Measurements from ENCODE around the gene VPS37D. TPM values are rescaled to one million over a fixed set of nuclear protein-coding genes. Genes with fewer than 3 reads are reported as not detected.
A peak's percentile ranks its signal among the peaks of the same experiment; 100 is the strongest.
"Not testable (repeated sequence)": the region's sequence is repeated elsewhere in the genome, so short reads cannot be mapped to it uniquely, and the experiment has no call there.

The VPS37D gene, protein sequence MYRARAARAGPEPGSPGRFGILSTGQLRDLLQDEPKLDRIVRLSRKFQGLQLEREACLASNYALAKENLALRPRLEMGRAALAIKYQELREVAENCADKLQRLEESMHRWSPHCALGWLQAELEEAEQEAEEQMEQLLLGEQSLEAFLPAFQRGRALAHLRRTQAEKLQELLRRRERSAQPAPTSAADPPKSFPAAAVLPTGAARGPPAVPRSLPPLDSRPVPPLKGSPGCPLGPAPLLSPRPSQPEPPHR
- 4.5 TPM for total RNA-seq
- 1 to 10 TPM; 1.9 to 5.0 (median 3.2) TPM for polyA plus RNA-seq (ENCODE audit: insufficient read depth in 1 of 8, insufficient read length in 8 of 8, low replicate concordance in 1 of 8)
- long read RNA-seq, donor 1 = 0 reads
- long read RNA-seq, donor 2 = 0 reads
- long read RNA-seq, donor 3, partial matches to known transcripts = 0 of 3 reads
- long read RNA-seq, donor 3, other reads (novel, unspliced or antisense) = 0 of 3 reads
- long read RNA-seq, donor 4, partial matches to known transcripts = 0 of 3 reads
- long read RNA-seq, donor 4, other reads (novel, unspliced or antisense) = 0 of 3 reads
- long read RNA-seq, donor 5, partial matches to known transcripts = 0 of 4 reads
- long read RNA-seq, donor 5, other reads (novel, unspliced or antisense) = 0 of 4 reads
- long read RNA-seq, donor 6 = 0 reads
- long read RNA-seq, donor 7 = 0 reads
- long read RNA-seq, donor 8, partial matches to known transcripts = 0 of 2 reads
- long read RNA-seq, donor 8, other reads (novel, unspliced or antisense) = 0 of 2 reads
- long read RNA-seq, donor 9 = 0 reads
- long read RNA-seq, donor 10, partial matches to known transcripts = 0 of 3 reads
- long read RNA-seq, donor 10, other reads (novel, unspliced or antisense) = 0 of 3 reads
- long read RNA-seq, donor 11 = 0 reads

GRCh38 chr7:73667344-73668102 lies at the start of gene VPS37D:
VPS37D (plus strand) TSS chr7:73667831; CDS start chr7:73667959, 128 bp downstream.
- peak; percentile 95 for DNase-seq
- H3K9me3 ChIP-seq (replicated peaks; ENCODE audit: control insufficient read depth, low read depth, low read length) = no peaks in the 10 kb centered on the region
- H3K27ac ChIP-seq (ENCODE audit: low read length) = no peak within 1 kb of the TSS
- 2% methylated on average over 71 of the region's 79 CpGs for WGBS (ENCODE audit: insufficient coverage)
- peaks cover 14% of the 10 kb centered on the region for H3K27me3 ChIP-seq (ENCODE audit: control insufficient read depth, insufficient read depth, low read length)
- peaks cover 19% of the 10 kb centered on the region for H3K4me1 ChIP-seq (ENCODE audit: control insufficient read depth, insufficient read depth, low read length)
- H3K4me3 ChIP-seq (ENCODE audit: low read length) = peak within 1 kb of the TSS; percentile 67
- peaks cover 4% of the 10 kb centered on the region for H3K36me3 ChIP-seq (ENCODE audit: control insufficient read depth, insufficient read depth, low read length)

DNA sequence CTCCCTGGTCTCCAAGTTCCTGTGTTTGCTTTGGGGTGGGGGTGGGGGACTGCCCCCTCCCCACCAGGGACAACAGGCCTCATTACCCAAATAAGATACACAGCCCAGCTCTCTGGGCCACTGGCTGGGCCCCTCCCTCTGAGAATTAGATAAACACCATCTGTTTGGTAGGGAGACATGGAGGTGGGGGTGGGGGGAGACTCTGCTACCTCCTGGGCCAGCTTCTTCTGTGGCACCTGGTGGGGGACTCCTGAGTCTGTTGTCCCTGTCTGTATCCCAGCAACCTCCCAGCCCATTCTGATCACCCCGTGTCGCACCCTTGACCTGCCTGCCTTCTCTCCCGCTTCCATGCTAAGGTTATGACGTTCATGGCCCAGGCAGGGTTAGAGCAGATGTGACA lies 49.1 kb upstream of the VPS37D start:
- no peak overlapping the region for H3K27ac ChIP-seq (ENCODE audit: low read length)
- peaks cover 32% of the 10 kb centered on the region for H3K27me3 ChIP-seq (ENCODE audit: control insufficient read depth, insufficient read depth, low read length)
- H3K4me3 ChIP-seq (ENCODE audit: low read length) = no peak overlapping the region
- H3K4me1 ChIP-seq (ENCODE audit: control insufficient read depth, insufficient read depth, low read length) = peaks cover 11% of the 10 kb centered on the region
- no peaks in the 10 kb centered on the region for H3K9me3 ChIP-seq (replicated peaks; ENCODE audit: control insufficient read depth, low read depth, low read length)
- no peak for DNase-seq
- WGBS (ENCODE audit: insufficient coverage) = 49% methylated on average over 4 of the region's 4 CpGs
- no peaks in the 10 kb centered on the region for H3K36me3 ChIP-seq (ENCODE audit: control insufficient read depth, insufficient read depth, low read length)

DNA sequence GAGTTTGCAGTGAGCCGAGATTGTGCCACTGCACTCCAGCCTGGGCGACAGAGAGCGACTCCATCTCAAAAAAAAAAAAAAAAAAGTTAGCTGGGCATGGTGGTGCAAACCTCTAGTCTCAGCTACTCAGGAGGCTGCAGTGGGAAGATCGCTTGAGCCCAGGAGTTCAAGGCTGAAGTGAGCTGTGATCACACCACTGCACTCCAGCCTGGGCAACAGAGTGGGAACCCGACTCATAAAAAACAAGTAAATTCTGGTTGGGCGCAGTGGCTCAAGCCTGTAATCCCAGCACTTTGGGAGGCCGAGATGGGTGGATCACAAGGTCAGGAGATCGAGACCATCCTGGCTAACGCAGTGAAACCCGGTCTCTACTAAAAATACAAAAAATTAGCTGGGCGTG lies 48.2 kb upstream of the VPS37D start:
- 71% methylated on average over 5 of the region's 11 CpGs for WGBS (ENCODE audit: insufficient coverage)
- Histone ChIP-seq H3K4me1 (ENCODE audit: control insufficient read depth, insufficient read depth, low read length) (peaks cover 19% of the 10 kb centered on the region), H3K27me3 (ENCODE audit: control insufficient read depth, insufficient read depth, low read length) (peaks cover 37% of the 10 kb centered on the region)
- not testable (repeated sequence) for H3K4me3 ChIP-seq (ENCODE audit: low read length); H3K36me3 ChIP-seq (ENCODE audit: control insufficient read depth, insufficient read depth, low read length); H3K27ac ChIP-seq (ENCODE audit: low read length); H3K9me3 ChIP-seq (replicated peaks; ENCODE audit: control insufficient read depth, low read depth, low read length); DNase-seq

DNA sequence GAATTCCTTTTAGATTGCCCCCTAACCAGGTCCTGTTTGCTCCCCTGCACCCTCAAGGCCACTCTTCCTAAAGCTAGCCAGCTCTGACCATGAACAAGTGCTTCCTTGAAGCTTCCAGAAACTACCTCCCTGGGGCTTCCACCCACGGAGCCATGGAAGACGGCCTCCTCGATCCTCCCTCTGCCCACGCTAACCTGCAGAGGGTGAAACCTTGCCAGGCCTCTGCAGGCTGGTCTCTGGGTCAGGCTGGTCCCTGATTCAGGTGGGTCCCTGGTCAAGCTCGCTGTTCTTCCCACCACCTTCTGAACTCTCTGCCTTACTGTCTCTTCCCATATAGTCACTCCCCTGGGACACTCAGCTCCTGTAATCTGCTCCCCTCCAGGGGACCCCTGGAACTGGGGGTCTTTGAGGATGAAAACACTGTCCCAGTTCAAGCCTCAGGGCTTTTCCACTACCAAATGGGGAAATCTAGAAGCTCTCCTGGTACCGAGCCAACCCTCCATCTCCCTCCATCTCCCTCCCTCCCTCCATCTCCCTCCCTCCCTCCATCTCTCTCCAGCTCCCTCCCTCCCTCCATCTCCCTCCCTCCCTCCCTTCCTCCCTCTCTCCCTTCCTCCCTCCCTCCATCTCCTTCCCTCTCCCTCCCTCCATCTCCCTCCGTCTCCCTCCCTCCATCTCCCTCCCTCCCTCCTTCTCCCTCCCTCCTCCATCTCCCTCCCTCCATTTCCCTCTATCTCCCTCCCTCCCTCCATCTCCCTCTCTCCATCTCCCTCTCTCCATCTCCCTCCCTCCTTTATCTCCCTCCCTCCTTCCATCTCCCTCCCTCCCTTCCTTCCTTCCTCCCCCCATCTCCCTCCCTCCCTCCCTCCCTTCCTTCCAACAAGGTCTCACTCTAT lies 46.2 kb upstream of the VPS37D start:
- Histone ChIP-seq H3K4me1 (ENCODE audit: control insufficient read depth, insufficient read depth, low read length) (peaks cover 20% of the 10 kb centered on the region), H3K27me3 (ENCODE audit: control insufficient read depth, insufficient read depth, low read length) (peaks cover 52% of the 10 kb centered on the region), H3K36me3 (ENCODE audit: control insufficient read depth, insufficient read depth, low read length) (no peaks in the 10 kb centered on the region), H3K4me3 (ENCODE audit: low read length) (no peak overlapping the region), H3K27ac (ENCODE audit: low read length) (no peak overlapping the region), H3K9me3 (replicated peaks; ENCODE audit: control insufficient read depth, low read depth, low read length) (no peaks in the 10 kb centered on the region)
- DNase-seq = no peak
- WGBS (ENCODE audit: insufficient coverage) = 29% methylated on average over 6 of the region's 7 CpGs

DNA sequence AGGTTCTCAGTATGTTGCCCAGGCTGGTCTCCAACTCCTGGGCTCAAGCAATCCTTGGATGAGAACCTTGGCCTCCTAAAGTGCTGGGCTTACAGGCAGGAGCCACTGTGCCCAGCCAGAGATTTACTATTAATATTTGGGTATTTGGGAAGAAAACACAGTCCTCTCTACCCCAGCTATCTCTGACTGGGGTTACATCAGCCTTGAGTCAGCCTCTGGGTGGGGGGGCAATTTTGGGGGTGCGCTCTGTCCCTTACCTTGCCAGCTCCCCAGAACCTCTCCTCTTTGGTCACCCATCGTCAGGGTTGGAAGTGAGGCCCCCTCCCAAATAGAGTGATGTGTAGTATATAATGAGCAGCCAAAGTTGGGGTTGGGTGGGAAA lies 45.1 kb upstream of the VPS37D start:
- peaks cover 25% of the 10 kb centered on the region for H3K4me1 ChIP-seq (ENCODE audit: control insufficient read depth, insufficient read depth, low read length)
- WGBS (ENCODE audit: insufficient coverage) = no CpG with 5 or more reads among the region's 2 CpGs
- no peaks in the 10 kb centered on the region for H3K36me3 ChIP-seq (ENCODE audit: control insufficient read depth, insufficient read depth, low read length)
- no peak overlapping the region for H3K4me3 ChIP-seq (ENCODE audit: low read length)
- H3K27ac ChIP-seq (ENCODE audit: low read length) = no peak overlapping the region
- no peak for DNase-seq
- peaks cover 58% of the 10 kb centered on the region for H3K27me3 ChIP-seq (ENCODE audit: control insufficient read depth, insufficient read depth, low read length)
- H3K9me3 ChIP-seq (replicated peaks; ENCODE audit: control insufficient read depth, low read depth, low read length) = no peaks in the 10 kb centered on the region

DNA sequence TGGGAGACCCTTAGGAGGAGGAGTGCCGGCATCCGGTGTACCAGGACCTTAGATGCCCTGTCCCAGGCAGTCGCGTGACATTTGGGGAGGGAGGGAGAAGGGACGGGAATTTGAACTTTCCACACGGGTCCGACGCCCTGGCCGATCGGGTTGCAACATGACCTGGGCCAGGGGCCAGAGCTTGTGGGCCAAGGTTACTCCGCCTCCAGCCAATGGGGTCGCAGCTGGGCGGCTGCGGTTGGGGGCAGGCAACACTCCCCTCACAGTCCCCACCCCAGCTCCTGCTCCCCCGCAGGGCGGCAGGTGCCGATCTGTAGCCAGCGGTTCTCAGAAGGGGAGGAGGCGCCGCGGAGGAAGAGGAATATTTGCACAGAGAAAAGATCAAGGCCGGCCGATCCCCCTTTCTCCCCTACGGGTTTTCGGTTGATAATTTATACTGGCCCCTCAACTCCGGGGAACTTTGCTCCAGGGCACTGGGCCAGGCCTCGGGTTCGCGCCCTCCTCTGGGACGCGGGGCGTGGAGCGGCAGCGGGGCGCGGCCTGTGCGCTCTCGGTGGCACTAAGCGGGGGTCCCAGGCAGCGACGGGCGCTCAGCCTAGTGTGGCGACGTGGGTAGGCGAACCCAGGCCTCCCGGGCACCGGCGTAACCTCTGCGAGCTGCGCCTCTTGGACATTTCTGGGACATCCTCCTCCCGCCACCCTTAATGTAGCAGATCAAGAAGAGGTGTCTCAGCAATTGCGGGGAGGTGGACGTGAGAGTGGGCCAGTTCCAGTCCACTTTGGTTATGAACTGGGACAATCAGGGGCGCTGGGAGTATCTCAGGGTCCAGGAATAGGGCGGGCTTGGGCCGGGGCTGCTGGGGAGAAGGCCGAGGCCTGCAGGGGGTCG lies 44.5 kb upstream of the VPS37D start:
- no peak for DNase-seq
- Histone ChIP-seq H3K27ac (ENCODE audit: low read length) (no peak overlapping the region), H3K4me1 (ENCODE audit: control insufficient read depth, insufficient read depth, low read length) (peaks cover 25% of the 10 kb centered on the region), H3K4me3 (ENCODE audit: low read length) (no peak overlapping the region), H3K9me3 (replicated peaks; ENCODE audit: control insufficient read depth, low read depth, low read length) (no peaks in the 10 kb centered on the region), H3K27me3 (ENCODE audit: control insufficient read depth, insufficient read depth, low read length) (peaks cover 64% of the 10 kb centered on the region), H3K36me3 (ENCODE audit: control insufficient read depth, insufficient read depth, low read length) (no peaks in the 10 kb centered on the region)
- 2% methylated on average over 32 of the region's 58 CpGs for WGBS (ENCODE audit: insufficient coverage)

GRCh38 chr7:73623798-73624668 lies 43.6 kb upstream of the VPS37D start, which contains the start of gene MLXIPL:
MLXIPL (minus strand) TSS chr7:73624522; CDS start chr7:73624492, 30 bp downstream.
- 2% methylated on average over 70 of the region's 80 CpGs for WGBS (ENCODE audit: insufficient coverage)
- peak within 1 kb of the TSS; percentile 27 for H3K4me3 ChIP-seq (ENCODE audit: low read length)
- DNase-seq = peak; percentile 54

DNA sequence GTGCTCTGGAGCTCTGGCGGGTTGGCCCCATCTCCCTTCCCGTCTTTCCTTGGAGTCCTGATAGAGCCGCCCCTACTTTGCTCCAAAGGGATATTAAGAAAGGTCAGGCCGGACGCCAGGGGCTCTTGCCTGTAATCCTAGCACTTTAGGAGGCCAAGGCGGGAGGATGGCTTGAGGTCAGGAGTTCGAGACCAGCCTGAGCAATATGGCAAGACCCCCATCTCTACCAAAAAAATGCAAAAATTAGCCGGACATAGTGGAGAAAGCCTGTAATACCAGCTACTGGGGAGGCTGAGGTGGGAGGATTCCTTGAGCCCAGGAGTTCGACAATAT lies 43.0 kb upstream of the VPS37D start:
- 9% methylated on average over 5 of the region's 9 CpGs for WGBS (ENCODE audit: insufficient coverage)
- Histone ChIP-seq H3K27ac (ENCODE audit: low read length) (no peak overlapping the region), H3K36me3 (ENCODE audit: control insufficient read depth, insufficient read depth, low read length) (no peaks in the 10 kb centered on the region)

More at GRCh38 chr7:73623798-73624668, 43.6 kb upstream of the VPS37D start, which contains the start of gene MLXIPL:
- Histone ChIP-seq H3K9me3 (replicated peaks; ENCODE audit: control insufficient read depth, low read depth, low read length) (no peaks in the 10 kb centered on the region), H3K36me3 (ENCODE audit: control insufficient read depth, insufficient read depth, low read length) (no peaks in the 10 kb centered on the region), H3K27ac (ENCODE audit: low read length) (no peak within 1 kb of the TSS), H3K27me3 (ENCODE audit: control insufficient read depth, insufficient read depth, low read length) (peaks cover 72% of the 10 kb centered on the region), H3K4me1 (ENCODE audit: control insufficient read depth, insufficient read depth, low read length) (peaks cover 25% of the 10 kb centered on the region)

More for the DNA sequence above, 43.0 kb upstream of the VPS37D start:
- no peak for DNase-seq
- Histone ChIP-seq H3K9me3 (replicated peaks; ENCODE audit: control insufficient read depth, low read depth, low read length) (no peaks in the 10 kb centered on the region), H3K27me3 (ENCODE audit: control insufficient read depth, insufficient read depth, low read length) (peaks cover 75% of the 10 kb centered on the region), H3K4me1 (ENCODE audit: control insufficient read depth, insufficient read depth, low read length) (peaks cover 25% of the 10 kb centered on the region), H3K4me3 (ENCODE audit: low read length) (no peak overlapping the region)
